Loucy (cell line): Measurements from ENCODE around the gene TMEM140.

Experiments
- CTCF ChIP-seq: fragments of 200-600 bp; sonication (generic); conservative IDR thresholded peaks from 2 replicates; pipeline ENCODE4 v1.5.1; 2014; ENCODE audit warnings: mild to moderate bottlenecking, antibody characterized with exemption, low read length
- EZH2phosphoT487 ChIP-seq: fragments of 200-600 bp; IDR thresholded peaks from 2 replicates; pipeline ENCODE4 v1.6.1; 2018; ENCODE audit warnings: antibody characterized with exemption, mild to moderate bottlenecking, moderate library complexity, borderline replicate concordance

- TF ChIP-seq CTCF (no peak), EZH2phosphoT487 (no peak)
Observed at GRCh38 chr7:135147341-135147898, 452 bp upstream of the TMEM140 start.
